GM21825 (cell line): ENCODE measurements around the gene CDYL2.

Source experiments
- ATAC-seq: cut with Tn5 transposase; IDR thresholded peaks from one replicate; pipeline ENCODE4 v1.9.1; 2021; ENCODE audit warnings: mild to moderate bottlenecking, moderate library complexity; ENCODE audit not compliant: unreplicated experiment

CDYL2 gene

GRCh38 chr16:80631581-80631980, 172.8 kb downstream of the CDYL2 start:
- ATAC-seq, result no peak

- no peak for ATAC-seq
Measured at GRCh38 chr16:80628254-80628653, 176.1 kb downstream of the CDYL2 start.

DNA sequence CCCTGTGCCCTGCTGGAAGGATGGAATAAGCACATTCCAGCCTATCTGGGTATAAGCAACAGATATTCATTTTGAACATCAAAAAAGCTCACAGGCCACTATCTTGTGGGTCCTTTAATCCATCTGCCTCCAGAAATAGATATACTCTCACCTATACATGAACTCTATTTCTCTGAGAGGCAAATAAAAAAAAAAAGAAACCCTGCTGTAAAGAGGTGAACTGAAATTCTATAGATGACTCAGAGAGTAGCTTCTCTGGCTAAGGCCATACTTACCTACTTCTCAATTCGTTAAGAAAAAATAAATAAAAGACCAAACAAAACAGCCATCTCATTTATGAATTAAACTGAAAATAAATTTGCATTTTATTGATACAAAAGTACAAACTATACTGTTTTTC, 177.3 kb downstream of the CDYL2 start:
- peak; percentile 70 for ATAC-seq

GRCh38 chr16:80623376-80623775, 181.0 kb downstream of the CDYL2 start:
- ATAC-seq, result no peak

DNA sequence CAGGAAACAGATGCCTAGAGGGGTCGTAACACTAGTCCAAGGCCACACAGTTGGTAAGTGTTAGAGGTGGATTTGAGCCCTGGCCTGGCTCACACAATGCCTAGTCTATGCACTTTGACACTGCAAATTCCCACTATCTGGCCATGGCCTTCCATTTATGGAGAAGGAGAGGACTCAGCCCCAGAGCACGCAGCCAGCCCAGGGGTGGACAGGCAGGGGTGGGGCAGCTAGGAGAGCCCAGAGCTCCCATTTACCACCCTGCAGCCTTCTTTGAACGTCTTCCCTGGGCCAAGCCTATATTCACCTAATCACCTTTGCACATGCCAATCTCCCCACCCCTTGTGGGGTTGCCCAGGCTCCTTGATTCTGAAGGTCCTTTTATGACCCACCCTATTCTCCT, 182.4 kb downstream of the CDYL2 start:
- no peak for ATAC-seq

- ATAC-seq, result no peak
Measured at GRCh38 chr16:80620736-80621605, 183.4 kb downstream of the CDYL2 start.

- ATAC-seq, result no peak
Measured at GRCh38 chr16:80619824-80620223, 184.6 kb downstream of the CDYL2 start.

DNA sequence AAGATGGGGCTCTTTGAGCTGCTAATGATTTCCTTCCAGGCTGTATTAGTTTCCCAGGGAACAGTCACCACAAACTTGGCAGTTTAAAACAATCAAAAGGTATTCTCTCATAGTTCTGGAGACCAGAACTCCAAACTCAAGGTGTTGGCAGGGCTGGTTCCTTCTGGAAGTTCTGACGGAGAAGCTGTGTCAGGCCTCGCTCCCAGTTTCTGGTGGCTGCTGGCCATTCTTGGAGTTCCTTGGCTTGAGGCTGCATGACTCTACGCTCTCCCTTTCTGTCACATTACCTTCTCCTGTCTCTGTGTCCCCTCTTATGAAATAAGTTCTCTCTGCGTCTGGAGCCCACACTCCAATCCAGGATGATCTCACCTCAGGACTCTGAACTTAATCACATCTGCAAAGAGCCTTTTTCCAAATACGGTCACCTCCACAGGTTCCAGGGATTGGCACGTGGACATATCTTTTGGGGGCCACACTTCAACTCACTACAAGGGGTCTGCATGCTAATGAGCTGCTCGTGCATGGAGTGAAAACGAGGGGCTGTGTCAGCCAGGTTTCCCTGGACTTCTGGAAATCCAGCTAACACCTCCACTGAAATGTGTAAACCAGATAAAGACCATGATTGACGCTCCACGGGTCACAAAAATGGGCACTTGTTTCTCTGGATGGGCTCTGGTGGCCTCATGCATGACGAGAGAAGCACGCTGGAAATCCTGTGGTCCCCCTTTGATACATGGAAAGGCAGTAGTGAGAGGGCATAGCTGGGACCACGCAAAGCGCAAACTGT, 185.3 kb downstream of the CDYL2 start:
- ATAC-seq, result no peak

- no peak for ATAC-seq
Measured at GRCh38 chr16:80616362-80616761, 188.0 kb downstream of the CDYL2 start.

GRCh38 chr16:80615735-80616134, 188.7 kb downstream of the CDYL2 start:
- ATAC-seq, result no peak

DNA sequence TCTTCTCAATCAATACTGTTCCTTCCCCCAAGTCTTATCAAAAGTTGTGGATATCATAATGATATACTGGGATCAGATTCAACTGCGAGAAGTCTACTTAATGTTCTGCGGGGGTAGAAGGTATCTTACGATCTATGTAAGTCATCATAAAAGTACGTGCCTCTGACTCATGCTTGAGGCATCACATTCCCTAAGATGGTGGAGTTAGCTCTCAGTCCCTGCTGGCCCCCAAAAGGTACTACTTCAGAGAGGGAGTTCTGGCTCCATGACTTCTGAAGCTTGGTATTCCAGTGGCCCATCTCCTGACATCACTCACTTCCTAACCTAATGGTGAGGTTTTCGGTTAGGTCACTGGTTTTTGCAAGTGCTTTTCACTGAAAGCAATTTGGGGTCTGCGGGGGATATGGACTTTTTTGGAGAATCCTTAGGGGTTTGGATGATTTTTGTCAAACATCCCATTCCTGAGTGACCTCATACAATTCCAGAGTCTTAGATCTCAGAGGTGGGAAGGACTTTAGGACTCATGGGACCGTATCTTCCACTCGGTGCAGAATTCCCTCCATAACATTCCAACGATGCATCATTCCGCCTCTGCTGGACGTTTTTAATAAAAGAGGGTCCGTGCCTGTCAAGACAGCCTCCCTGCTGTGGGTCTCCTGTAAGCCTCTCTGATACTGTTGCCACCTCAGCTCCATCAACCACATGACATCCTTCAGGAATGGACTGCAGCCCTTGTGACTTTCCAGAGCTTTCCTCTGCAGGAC, 189.3 kb downstream of the CDYL2 start:
- no peak for ATAC-seq

- ATAC-seq, result no peak
Measured at GRCh38 chr16:80612461-80613017, 191.9 kb downstream of the CDYL2 start.

DNA sequence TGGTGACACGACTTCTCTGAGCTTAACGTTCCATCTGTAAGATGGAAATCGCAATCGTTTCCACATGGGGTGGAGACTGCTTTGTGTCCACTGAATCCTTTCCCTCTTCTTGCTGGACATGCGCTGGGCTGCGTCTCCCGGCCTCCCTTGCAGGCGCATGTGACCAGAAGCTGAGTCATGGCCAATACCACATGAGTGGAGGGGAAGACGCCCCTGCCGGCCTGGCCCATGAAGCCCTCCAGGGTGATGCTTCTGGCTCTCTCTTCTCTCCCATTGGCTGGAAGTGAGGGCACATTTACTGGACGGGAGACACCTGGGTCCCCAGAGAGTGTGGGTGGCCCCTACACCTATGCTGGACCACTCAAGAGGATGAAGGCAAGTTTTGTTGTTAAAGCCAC, 192.5 kb downstream of the CDYL2 start:
- no peak for ATAC-seq

- ATAC-seq, result no peak
Measured at GRCh38 chr16:80611171-80611929, 193.0 kb downstream of the CDYL2 start.

DNA sequence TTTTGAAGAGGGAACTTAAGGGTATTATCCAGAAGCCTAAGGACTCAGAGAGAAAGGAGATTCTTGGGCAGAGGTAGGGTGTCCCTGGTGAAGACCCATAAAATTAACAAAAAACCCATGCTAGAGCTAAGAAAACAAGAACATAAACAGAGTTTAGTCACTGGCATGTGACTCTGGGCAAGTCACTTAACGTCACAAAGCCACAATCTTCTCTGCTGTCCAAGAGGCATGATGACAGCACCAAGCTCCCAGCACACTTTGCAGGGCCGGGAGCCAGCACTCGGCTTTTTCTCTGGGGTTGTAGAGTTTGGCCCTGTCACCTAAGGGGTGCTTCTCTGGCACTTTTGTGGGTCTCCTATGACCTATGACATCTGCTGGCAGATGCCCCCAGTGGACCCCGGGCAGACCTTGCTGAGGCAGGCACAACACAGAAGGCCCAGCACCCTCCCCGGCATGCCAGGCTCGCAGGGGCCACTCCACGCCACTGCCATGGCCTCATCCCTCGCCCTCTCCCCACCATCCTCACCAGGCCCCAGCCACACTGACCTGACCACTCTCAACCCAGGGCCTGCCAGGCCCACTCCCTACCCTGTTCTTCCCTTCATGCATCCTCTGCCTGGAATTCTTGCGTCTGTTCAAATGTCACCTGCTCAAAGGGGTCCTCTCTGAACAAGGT, 193.8 kb downstream of the CDYL2 start:
- ATAC-seq, result no peak

DNA sequence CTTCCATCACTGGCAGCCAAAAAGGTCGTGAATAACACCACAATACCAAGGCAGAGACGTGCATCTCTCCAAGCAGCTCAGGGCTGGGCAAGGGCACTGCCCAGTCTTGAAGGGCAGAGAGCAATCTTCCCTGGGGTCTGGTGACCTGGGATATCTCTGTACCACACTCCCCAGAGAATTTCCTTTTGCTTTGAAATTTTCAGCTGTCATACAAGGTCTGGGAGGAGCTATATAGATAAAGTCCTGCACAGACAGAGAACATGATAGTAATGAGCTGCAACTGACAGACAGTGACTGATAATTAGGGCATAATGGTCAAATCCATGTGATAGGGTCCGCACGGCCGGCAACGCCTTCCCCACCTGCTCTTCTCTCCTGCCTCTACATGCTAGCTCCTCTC, 195.5 kb downstream of the CDYL2 start:
- ATAC-seq, result no peak

GRCh38 chr16:80607204-80607603, 197.2 kb downstream of the CDYL2 start:
- no peak for ATAC-seq

- ATAC-seq, result no peak
Measured at GRCh38 chr16:80606221-80606766, 198.1 kb downstream of the CDYL2 start.

DNA sequence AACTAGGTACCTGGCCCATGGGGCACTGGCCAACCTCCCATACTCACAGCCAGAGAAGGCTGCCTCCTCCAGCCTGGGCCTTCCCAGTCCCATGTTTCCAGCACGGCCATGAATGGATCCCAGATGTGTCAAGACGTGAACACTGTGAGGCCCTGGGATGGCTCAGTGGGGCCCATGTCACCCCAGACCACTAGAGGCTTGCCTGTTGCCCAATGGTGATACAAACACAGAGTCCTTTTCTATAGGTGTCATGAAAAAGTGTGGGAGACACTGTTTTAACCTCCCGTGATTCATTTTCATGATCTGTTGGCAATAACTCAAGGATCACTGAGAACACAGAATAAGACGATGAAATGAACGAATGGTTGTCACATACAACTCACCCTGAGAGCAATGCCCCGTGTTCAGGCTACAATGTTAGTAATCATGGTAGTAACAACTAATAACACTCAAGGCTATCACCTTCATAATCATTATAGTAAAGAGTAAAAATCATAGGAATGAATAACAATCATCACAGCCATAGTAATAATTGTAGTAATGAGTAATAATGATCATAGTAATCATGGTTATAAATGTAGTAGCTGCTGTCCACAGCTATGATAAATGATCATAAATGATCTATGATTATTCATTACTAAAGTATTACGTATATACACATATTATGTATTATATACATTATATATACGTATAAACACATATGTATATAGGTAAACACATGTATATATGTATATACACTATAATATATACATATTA, 199.6 kb downstream of the CDYL2 start:
- no peak for ATAC-seq
